ENCODE results near the gene TRIP12. TPM values are rescaled to one million over a fixed set of nuclear protein-coding genes. Genes with fewer than 3 reads are reported as not detected.
A peak's percentile ranks its signal among the peaks of the same experiment; 100 is the strongest.

Gene TRIP12
- total and polyA plus RNA-seq, 2 of the 13 experiments (the other 11 are each of a cell fraction or from before 2014, with no cell fraction given), result 72.1 to 153 TPM

GRCh38 chr2:229922449-229923386, 909 bp upstream of the TRIP12 start, which contains the start of gene FBXO36 (continued):
- TF ChIP-seq POGK (CRISPR knock-in tag; conservative IDR thresholded peaks at IDR 0.05) (peak; percentile 89; the same call in 1 of the 2 replicates), ZBTB43 (CRISPR knock-in tag; conservative IDR thresholded peaks at IDR 0.05) (no peak), SP5 (CRISPR knock-in tag; IDR thresholded peaks at IDR 0.05; ENCODE audit: borderline replicate concordance, low read depth) (no peak), FOXP1 (IDR thresholded peaks at IDR 0.05) (no peak), FOXP1 (CRISPR knock-in tag; IDR thresholded peaks at IDR 0.05) (no peak), SNAPC4 (CRISPR knock-in tag; IDR thresholded peaks at IDR 0.05) (no peak), ZNF382 (CRISPR knock-in tag; IDR thresholded peaks at IDR 0.05; ENCODE audit: borderline replicate concordance) (no peak), XBP1 (CRISPR knock-in tag; IDR thresholded peaks at IDR 0.05) (peak; percentile 25; the same call in 1 of the 2 replicates), EED (CRISPR knock-in tag; IDR thresholded peaks at IDR 0.05) (peak; percentile 91), ZNF580 (CRISPR knock-in tag; IDR thresholded peaks at IDR 0.05; ENCODE audit: borderline replicate concordance, low read depth) (no peak; the same call in 1 of the 2 replicates), ZFY (CRISPR knock-in tag; IDR thresholded peaks at IDR 0.05) (peak; percentile 96), ISX (CRISPR knock-in tag; conservative IDR thresholded peaks at IDR 0.05) (0 out of 2 replicates have a peak, but pooled peaks have one; percentile 63), FUBP1 (CRISPR knock-in tag; IDR thresholded peaks at IDR 0.05; ENCODE audit: borderline replicate concordance) (no peak), KLF15 (CRISPR knock-in tag; IDR thresholded peaks at IDR 0.05; ENCODE audit: borderline replicate concordance) (peak; percentile 80; the same call in 1 of the 2 replicates), ZBTB49 (CRISPR knock-in tag; IDR thresholded peaks at IDR 0.05; ENCODE audit: borderline replicate concordance) (no peak)
